T-helper 1 cell (primary cell): ENCODE measurements around the gene CDCA7.
"Not testable (repeated sequence)": the region's sequence is repeated elsewhere in the genome, so short reads cannot be mapped to it uniquely, and the experiment has no call there.

Experiments used
- DNase-seq, 5 donors: peaks; one replicate each; pipeline ENCODE4 v3.0.0-alpha.2; 2012 to 2020

CDCA7 gene

GRCh38 chr2:173404841-173405750 is 50.4 kb downstream of the CDCA7 start:
- no peak for DNase-seq

- no peak for DNase-seq
These were observed 52.5 kb downstream of the CDCA7 start for GRCh38 chr2:173407176-173407575.

- DNase-seq = no peak
These were observed 53.0 kb downstream of the CDCA7 start for GRCh38 chr2:173407646-173408045.

GRCh38 chr2:173410579-173410978 is 55.9 kb downstream of the CDCA7 start:
- no peak for DNase-seq

GRCh38 chr2:173412628-173413027 is 58.0 kb downstream of the CDCA7 start:
- no peak for DNase-seq

GRCh38 chr2:173414823-173415322 is 60.2 kb downstream of the CDCA7 start:
- DNase-seq = no peak

GRCh38 chr2:173415431-173416381 is 61.0 kb downstream of the CDCA7 start:
- no peak for DNase-seq

GRCh38 chr2:173416415-173417152 is 61.9 kb downstream of the CDCA7 start:
- DNase-seq = not testable (repeated sequence)

GRCh38 chr2:173417341-173417740 is 62.7 kb downstream of the CDCA7 start:
- DNase-seq = no peak

- no peak for DNase-seq
These were observed 63.1 kb downstream of the CDCA7 start for GRCh38 chr2:173417802-173418201.
